ENCODE results near the gene PKP1. TPM values are rescaled to one million over a fixed set of nuclear protein-coding genes. Genes with fewer than 3 reads are reported as not detected.

The PKP1 gene
- total RNA-seq, 6 experiments from 2014 or later: not detected

DNA sequence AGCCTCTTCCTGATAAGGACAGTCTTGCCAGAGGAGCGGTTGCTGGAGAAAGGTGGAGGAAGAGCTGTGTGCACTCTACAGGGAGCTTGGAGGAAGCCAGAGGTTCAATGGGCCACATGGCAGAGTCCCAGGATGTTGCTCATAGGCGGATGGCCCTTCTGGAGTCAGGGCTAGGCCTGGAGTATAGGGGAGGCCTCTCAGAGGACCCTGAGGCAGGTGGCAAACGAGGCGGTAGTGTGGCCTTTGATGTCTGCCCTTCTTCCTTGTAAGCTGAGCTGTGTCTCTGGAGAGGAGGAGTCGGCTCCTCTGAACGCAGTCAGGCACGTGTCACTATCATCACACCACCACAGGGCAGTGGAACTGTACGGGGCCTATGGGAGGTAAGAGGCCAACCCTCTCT lies 8.6 kb downstream of the PKP1 start:
- Histone ChIP-seq H3K27me3 (no peaks in the 10 kb centered on the region), H3K36me3 (no peaks in the 10 kb centered on the region), H3K27ac (no peak overlapping the region), H3K4me1 (no peaks in the 10 kb centered on the region), H3K4me3 (no peak overlapping the region), H3K9me3 (no peaks in the 10 kb centered on the region)
- no peak for TF ChIP-seq POLR2A (IDR thresholded peaks at IDR 0.05)
- 60% methylated on average over 2 of the region's 8 CpGs for WGBS (ENCODE audit: insufficient coverage, low coverage, low lambda C conversion rate, missing lambda C conversion rate)
- intact Hi-C loops (cut with DNase I): no loop called here
- DNase-seq (no peak), ATAC-seq (no peak)

DNA sequence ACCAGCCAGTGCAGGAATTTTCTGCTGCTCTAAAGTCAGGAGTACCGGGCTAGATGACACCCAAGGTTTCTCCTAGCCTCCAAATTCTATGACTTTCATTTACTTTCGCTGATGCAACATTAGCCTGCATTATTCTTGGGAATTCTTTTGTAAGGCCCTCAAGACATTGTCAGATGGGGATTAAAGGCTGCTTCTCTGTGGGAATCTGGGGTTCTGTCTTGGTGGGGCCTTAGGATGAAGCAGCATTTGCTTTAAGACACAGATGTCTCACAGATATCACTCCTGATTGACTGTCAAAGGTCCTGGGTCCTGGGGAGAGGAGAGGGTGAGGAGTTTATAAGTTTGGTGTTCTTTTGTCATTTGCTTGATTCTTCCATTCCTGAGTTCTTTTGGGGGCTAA lies 11.6 kb downstream of the PKP1 start:
- TF ChIP-seq, protein P1, sequence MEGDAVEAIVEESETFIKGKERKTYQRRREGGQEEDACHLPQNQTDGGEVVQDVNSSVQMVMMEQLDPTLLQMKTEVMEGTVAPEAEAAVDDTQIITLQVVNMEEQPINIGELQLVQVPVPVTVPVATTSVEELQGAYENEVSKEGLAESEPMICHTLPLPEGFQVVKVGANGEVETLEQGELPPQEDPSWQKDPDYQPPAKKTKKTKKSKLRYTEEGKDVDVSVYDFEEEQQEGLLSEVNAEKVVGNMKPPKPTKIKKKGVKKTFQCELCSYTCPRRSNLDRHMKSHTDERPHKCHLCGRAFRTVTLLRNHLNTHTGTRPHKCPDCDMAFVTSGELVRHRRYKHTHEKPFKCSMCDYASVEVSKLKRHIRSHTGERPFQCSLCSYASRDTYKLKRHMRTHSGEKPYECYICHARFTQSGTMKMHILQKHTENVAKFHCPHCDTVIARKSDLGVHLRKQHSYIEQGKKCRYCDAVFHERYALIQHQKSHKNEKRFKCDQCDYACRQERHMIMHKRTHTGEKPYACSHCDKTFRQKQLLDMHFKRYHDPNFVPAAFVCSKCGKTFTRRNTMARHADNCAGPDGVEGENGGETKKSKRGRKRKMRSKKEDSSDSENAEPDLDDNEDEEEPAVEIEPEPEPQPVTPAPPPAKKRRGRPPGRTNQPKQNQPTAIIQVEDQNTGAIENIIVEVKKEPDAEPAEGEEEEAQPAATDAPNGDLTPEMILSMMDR (IDR thresholded peaks at IDR 0.05): no peak
- no peak for TF ChIP-seq POLR2A (IDR thresholded peaks at IDR 0.05)
- no peaks in the 10 kb centered on the region for H3K4me1 ChIP-seq
- no peak overlapping the region for H3K4me3 ChIP-seq
- no peak overlapping the region for H3K27ac ChIP-seq
- intact Hi-C loops (cut with DNase I): no loop called here
- no peaks in the 10 kb centered on the region for H3K9me3 ChIP-seq
- no peak for ATAC-seq
- 63% methylated on average over 2 of the region's 2 CpGs for WGBS (ENCODE audit: insufficient coverage, low coverage, low lambda C conversion rate, missing lambda C conversion rate)
- DNase-seq: no peak
- H3K36me3 ChIP-seq: no peaks in the 10 kb centered on the region
- no peaks in the 10 kb centered on the region for H3K27me3 ChIP-seq

DNA sequence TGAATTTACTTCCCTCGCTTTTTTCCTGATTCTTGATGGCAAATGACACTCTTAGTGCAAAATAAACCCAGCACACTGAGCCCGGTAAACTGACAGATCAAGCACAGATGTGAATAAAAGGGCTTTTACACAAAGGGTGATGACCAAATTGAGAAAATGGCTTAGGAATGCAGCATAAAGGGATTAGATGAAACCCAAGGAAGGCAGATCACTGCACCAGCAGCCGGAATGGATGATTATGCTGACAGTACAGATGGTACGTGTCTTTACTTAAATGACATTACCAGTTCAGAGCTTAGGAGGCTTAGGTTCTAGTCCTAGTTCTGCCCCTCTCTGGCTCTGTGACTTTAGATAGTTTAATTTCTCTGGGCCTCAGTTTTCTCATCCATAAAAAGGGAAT lies 12.0 kb downstream of the PKP1 start:
- Histone ChIP-seq H3K36me3 (no peaks in the 10 kb centered on the region), H3K27me3 (no peaks in the 10 kb centered on the region), H3K4me3 (no peak overlapping the region), H3K9me3 (no peaks in the 10 kb centered on the region), H3K4me1 (no peaks in the 10 kb centered on the region), H3K27ac (no peak overlapping the region)
- intact Hi-C loops (cut with DNase I): no loop called here
- no peak for TF ChIP-seq POLR2A (IDR thresholded peaks at IDR 0.05)
- TF ChIP-seq, protein P1 (IDR thresholded peaks at IDR 0.05): no peak
- WGBS (ENCODE audit: insufficient coverage, low coverage, low lambda C conversion rate, missing lambda C conversion rate): 66% methylated on average over 4 of the region's 4 CpGs
- ATAC-seq: no peak
- no peak for DNase-seq

DNA sequence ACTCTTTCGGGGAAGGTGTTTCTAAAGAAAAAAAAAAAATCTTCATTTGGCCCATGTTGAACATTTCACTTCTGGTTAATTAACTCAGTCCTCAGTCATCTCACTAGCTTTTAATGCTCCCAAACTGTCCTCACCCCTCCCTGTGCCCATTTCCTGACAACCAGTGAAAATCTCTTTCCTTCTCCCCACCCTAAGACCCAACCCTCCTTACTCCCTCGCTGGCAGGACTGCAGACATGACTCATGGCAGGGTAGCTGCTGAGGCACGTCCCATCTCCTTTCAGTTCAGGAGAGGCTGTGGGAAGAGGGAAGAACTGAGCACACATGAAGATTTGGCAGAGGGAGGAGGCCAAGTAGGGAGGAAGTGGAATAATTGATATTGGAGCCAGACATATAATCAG lies 12.6 kb downstream of the PKP1 start:
- Histone ChIP-seq H3K9me3 (no peaks in the 10 kb centered on the region), H3K36me3 (no peaks in the 10 kb centered on the region), H3K27ac (no peak overlapping the region), H3K4me1 (no peaks in the 10 kb centered on the region), H3K27me3 (no peaks in the 10 kb centered on the region), H3K4me3 (no peak overlapping the region)
- TF ChIP-seq, protein P1 (IDR thresholded peaks at IDR 0.05): no peak
- TF ChIP-seq POLR2A (IDR thresholded peaks at IDR 0.05): no peak
- WGBS (ENCODE audit: insufficient coverage, low coverage, low lambda C conversion rate, missing lambda C conversion rate): 42% methylated on average over 3 of the region's 3 CpGs
- ATAC-seq: no peak
- no peak for DNase-seq
- intact Hi-C loops (cut with DNase I): no loop called here

DNA sequence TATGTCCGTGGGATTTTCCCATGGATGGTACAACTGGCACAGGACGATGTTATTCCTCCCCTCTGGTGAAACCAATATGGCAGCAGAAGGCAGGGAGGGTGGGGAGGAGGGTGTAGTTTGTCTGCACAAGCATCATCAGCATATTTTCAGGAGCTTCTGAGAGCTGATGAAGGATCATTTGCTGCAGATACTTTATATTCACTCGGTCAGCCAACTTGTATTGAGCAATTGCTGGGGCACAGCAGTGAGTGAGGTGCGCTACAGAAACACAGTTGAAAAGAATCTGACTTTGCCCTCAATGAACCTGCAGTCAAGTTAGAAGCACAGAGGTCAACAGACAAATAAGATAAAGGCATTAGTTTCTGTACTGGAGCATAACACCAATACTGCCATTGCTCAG lies 13.0 kb downstream of the PKP1 start:
- Histone ChIP-seq H3K4me3 (no peak overlapping the region), H3K36me3 (no peaks in the 10 kb centered on the region), H3K4me1 (no peaks in the 10 kb centered on the region), H3K27ac (no peak overlapping the region), H3K9me3 (no peaks in the 10 kb centered on the region), H3K27me3 (no peaks in the 10 kb centered on the region)
- intact Hi-C loops (cut with DNase I): no loop called here
- no peak for TF ChIP-seq POLR2A (IDR thresholded peaks at IDR 0.05)
- TF ChIP-seq, protein P1 (IDR thresholded peaks at IDR 0.05): no peak
- ATAC-seq (peak in 1 of 4 donors; percentile 41), DNase-seq (no peak)
- 40% methylated on average over 4 of the region's 4 CpGs for WGBS (ENCODE audit: insufficient coverage, low coverage, low lambda C conversion rate, missing lambda C conversion rate)
